HepG2 (cell line): ENCODE data around the gene MINDY2. TPM values are rescaled to one million over a fixed set of nuclear protein-coding genes. Genes with fewer than 3 reads are reported as not detected.

Experiments
- ATAC-seq: fragments of 200-7000 bp; cut with Tn5 transposase; 3 replicates; pipeline ENCODE4 v1.9.1; 2020; ENCODE audit warnings: mild to moderate bottlenecking, moderate library complexity
- BruUV-seq: library from RNA; stranded (reverse); fragments of 400-500 nt; replicated peaks from 2 replicates; lab custom pipeline; 2021; lab: Mats Ljungman, UMichigan
- CTCF ChIA-PET: fragments of 300-600 bp; formaldehyde crosslinking; extraction: SDS; loops from one replicate; lab custom pipeline; 2021; ENCODE audit warnings: low total read pairs, inconsistent platforms, low intra/inter-chr PET ratio; lab: Yijun Ruan, JAX
- POLR2A ChIA-PET: fragments of 350-600 bp; sonication (Branson Sonifier 250); formaldehyde crosslinking; loops from one replicate; lab custom pipeline; 2020; ENCODE audit warnings: antibody characterized with exemption, inconsistent platforms; lab: Yijun Ruan, JAX
- DNase-seq: peaks from one replicate; pipeline ENCODE4 v3.0.0-alpha.2; 2015; ENCODE audit warnings: low spot score
- FAIRE-seq: peaks from 3 replicates; lab custom pipeline; 2011; peaks lifted over from hg19 to GRCh38; lab: Jason Lieb, UNC
- H2AFZ ChIP-seq: one replicate; pipeline ENCODE4 v1.6.1; 2011; ENCODE audit warnings: low read length, inconsistent platforms
- H3K27ac ChIP-seq: fragments of 300-600 bp; 3 replicates; pipeline ENCODE4 v1.8.0; 2011; ENCODE audit warnings: mixed run types, mild to moderate bottlenecking, mixed read lengths, low read length, inconsistent platforms; ENCODE audit not compliant: insufficient read depth; ENCODE audit errors: extremely low read length
- H3K27me3 ChIP-seq, 2 experiments: fragments of 200-600 bp in 1 of 2; 2 replicates in 1 of 2; 3 replicates in 1 of 2; pipeline versions ENCODE4 v1.6.0 to v1.8.0; 2011; ENCODE audit warnings: low read length in 2 of 2, mild to moderate bottlenecking in 2 of 2, moderate library complexity in 2 of 2, inconsistent platforms in 1 of 2; ENCODE audit not compliant: insufficient read depth in 2 of 2, control insufficient read depth in 1 of 2
- H3K36me3 ChIP-seq, 2 experiments: fragments of 200-600 bp in 1 of 2; replicated peaks in 1 of 2; 2 replicates in 1 of 2; 3 replicates in 1 of 2; pipeline versions ENCODE4 v1.5.1 to v1.8.0; 2011; ENCODE audit warnings: low read length in 2 of 2, inconsistent platforms in 1 of 2; ENCODE audit not compliant: insufficient read depth in 2 of 2, control insufficient read depth in 1 of 2
- H3K4me1 ChIP-seq: 2 replicates; pipeline ENCODE4 v1.5.1; 2012; ENCODE audit warnings: low read length, inconsistent platforms; ENCODE audit not compliant: insufficient read depth
- H3K4me2 ChIP-seq: 2 replicates; pipeline ENCODE4 v1.6.0; 2011; ENCODE audit warnings: low read depth, low read length, inconsistent platforms
- H3K4me3 ChIP-seq, 3 experiments: fragments of 200-600 bp in 1 of 3; sonication (generic), shearing (Covaris generic) in 1 of 3; replicated peaks in 1 of 3; 2 replicates each; pipeline ENCODE4 v1.5.1; 2011 to 2016; ENCODE audit warnings: low read length in 3 of 3, inconsistent platforms in 2 of 3, low read depth in 2 of 3, mild to moderate bottlenecking in 2 of 3, control low read depth in 1 of 3, mixed read lengths in 1 of 3; ENCODE audit not compliant: insufficient read depth in 1 of 3
- H3K79me2 ChIP-seq: one replicate; pipeline ENCODE4 v1.6.1; 2011; ENCODE audit warnings: low read length, inconsistent platforms; ENCODE audit not compliant: insufficient read depth
- H3K9ac ChIP-seq: 2 replicates; pipeline ENCODE4 v1.6.0; 2011; ENCODE audit warnings: mild to moderate bottlenecking, low read depth, low read length, inconsistent platforms; ENCODE audit not compliant: insufficient read depth
- H3K9me3 ChIP-seq: 2 replicates; pipeline ENCODE4 v1.5.1; 2012; ENCODE audit warnings: mild to moderate bottlenecking, low read length
- H4K20me1 ChIP-seq: 2 replicates; pipeline ENCODE4 v1.6.0; 2011; ENCODE audit warnings: inconsistent platforms, mild to moderate bottlenecking, low read length, moderate library complexity; ENCODE audit not compliant: insufficient read depth
- HOXA9 ChIP-seq: sonication (generic); formaldehyde crosslinking; IDR thresholded peaks from 2 replicates; pipeline ENCODE4 v1.8.1; 2022; ENCODE audit warnings: missing genetic modification reagents, mild to moderate bottlenecking, moderate library complexity, borderline replicate concordance
- MAFF ChIP-seq: IDR thresholded peaks from 2 replicates; pipeline ENCODE4 v1.6.1; 2011; ENCODE audit warnings: low read depth, low read length, improper control_type of control experiment
- MAFK ChIP-seq, 2 experiments: IDR thresholded peaks in 1 of 2; conservative IDR thresholded peaks in 1 of 2; 2 replicates each; pipeline ENCODE4 v1.6.1; 2011; ENCODE audit warnings: improper control_type of control experiment in 2 of 2, low read length in 2 of 2
- MLXIP ChIP-seq: sonication (generic); formaldehyde crosslinking; IDR thresholded peaks from 2 replicates; pipeline ENCODE4 v1.9.0; 2021; ENCODE audit warnings: missing genetic modification reagents, borderline replicate concordance
- PREB ChIP-seq: sonication (generic); formaldehyde crosslinking; IDR thresholded peaks from 2 replicates; pipeline ENCODE4 v1.4.0; 2020; ENCODE audit warnings: missing genetic modification reagents
- SYNCRIP ChIP-seq: fragments of 200-400 bp; formaldehyde crosslinking; IDR thresholded peaks from 2 replicates; pipeline ENCODE4 v1.6.1; 2018; ENCODE audit warnings: mild to moderate bottlenecking, low read depth, low read length; ENCODE audit not compliant: insufficient read depth
- TBX3 ChIP-seq: fragments of 450-650 bp; IDR thresholded peaks from 2 replicates; pipeline ENCODE4 v1.6.1; 2017; ENCODE audit warnings: antibody characterized with exemption, mild to moderate bottlenecking, inconsistent platforms, borderline replicate concordance
- TFDP1 ChIP-seq: IDR thresholded peaks from 2 replicates; pipeline ENCODE4 v1.6.1; 2016; ENCODE audit warnings: missing compliant biosample characterization, missing genetic modification reagents, borderline replicate concordance
- ZNF775 ChIP-seq: sonication (generic); formaldehyde crosslinking; IDR thresholded peaks from 2 replicates; pipeline ENCODE4 v1.4.0; 2020; ENCODE audit warnings: missing genetic modification reagents, mild to moderate bottlenecking, moderate library complexity, borderline replicate concordance
- WGBS: methylation state at CpG from one replicate; pipeline ENCODE4 v1.1.6; 2017; ENCODE audit warnings: low lambda C conversion rate; 5-methylcytosine and 5-hydroxymethylcytosine counted together
- in situ Hi-C: cut with HindIII; loops from 2 replicates; pipeline ENCODE4 v1.10.0; 2017; ENCODE audit warnings: low pct_unique_long_range_greater_than_20kb; ENCODE audit not compliant: extremely low pct_ligation_motif_present
- intact Hi-C: fragments of 100-400 bp; cut with micrococcal nuclease; formaldehyde crosslinking; loops from one replicate; pipeline ENCODE4 v1.10.0; 2022; ENCODE audit not compliant: unreplicated experiment
- polyA plus RNA-seq, 8 experiments: library from polyadenylated mRNA; depleted of rRNA in 3 of 8; stranded (reverse) in 7 of 8; unstranded in 1 of 8; fragments of >200 nt; fragmentation: Illumina TruSeq in 4 of 8; extraction: Trizol in 4 of 8; gene quantifications; 2 replicates each; pipeline versions ENCODE4 v1.2.1 to v1.2.3, GENCODE V29; 2011 to 2016; ENCODE audit warnings: low read depth in 4 of 8, missing spikeins in 1 of 8, mixed read lengths in 1 of 8; ENCODE audit not compliant: insufficient read depth in 1 of 8
- total RNA-seq, 5 experiments: library from RNA; depleted of rRNA; stranded (reverse); fragments of >200 nt; fragmentation: Illumina TruSeq; extraction: Trizol; gene quantifications; 2 replicates each; pipeline ENCODE4 v1.2.3, GENCODE V29; 2016; ENCODE audit warnings: low read depth in 1 of 5

Gene MINDY2
- total and polyA plus RNA-seq, 2 of the 13 experiments (the other 11 are each of a cell fraction or from before 2014, with no cell fraction given), result 7.2 to 12.6 TPM

GRCh38 chr15:58785355-58785754 is 14.3 kb downstream of the MINDY2 start (continued):
- TF ChIP-seq PREB (CRISPR knock-in tag) (no peak), TFDP1 (CRISPR knock-in tag) (no peak), HOXA9 (CRISPR knock-in tag) (no peak), MLXIP (no peak), SYNCRIP (no peak), TBX3 (no peak)

GRCh38 chr15:58788056-58788710 is 17.1 kb downstream of the MINDY2 start:
- intact Hi-C loops (no loop called here), in situ Hi-C loops (no loop called here)
- Histone ChIP-seq H3K4me2 (no peak overlapping the region), H3K4me3 (no peak overlapping the region), H3K9me3 (no peaks in the 10 kb centered on the region), H3K27me3 (no peaks in the 10 kb centered on the region), H2AFZ (no peak overlapping the region), H3K9ac (no peak overlapping the region), H4K20me1 (no peaks in the 10 kb centered on the region), H3K79me2 (peaks cover 2% of the 10 kb centered on the region), H3K36me3 (peaks cover 1 to 17% of the 10 kb centered on the region in 2 experiments; a peak in 3 of 5 replicates), H3K27ac (no peak overlapping the region), H3K4me1 (peaks cover 4% of the 10 kb centered on the region)
- TF ChIP-seq ZNF775 (no peak), MAFK (conservative IDR thresholded peaks at IDR 0.05 in 1 of 2, IDR thresholded peaks at IDR 0.05 in 1 of 2; ENCODE audit: low read length in 2 of 2) (peak; percentile 81 to 90), MAFF (peak; percentile 75)
- DNase-seq (no peak), FAIRE-seq (no peak), ATAC-seq (no peak)
- ChIA-PET CTCF (no interaction called here), POLR2A (no interaction called here)
- WGBS, result 93% methylated on average over 3 of the region's 3 CpGs
- BruUV-seq, result no TSS peak
